SK-N-SH (cell line): ENCODE results near the gene LSM7. TPM values are rescaled to one million over a fixed set of nuclear protein-coding genes. Genes with fewer than 3 reads are reported as not detected.

Experiments
- CTCF ChIA-PET: fragments of 300-600, 350-600 bp; formaldehyde crosslinking; extraction: SDS; loops from one replicate; lab custom pipeline; 2021; lab: Yijun Ruan, JAX
- POLR2A ChIA-PET: fragments of 350-600 bp; sonication (Branson Sonifier 250); formaldehyde crosslinking; extraction: SDS; loops from one replicate; lab custom pipeline; 2020; ENCODE audit warnings: antibody characterized with exemption, inconsistent platforms; lab: Yijun Ruan, JAX
- DNase-seq: peaks from one replicate; pipeline ENCODE4 v3.0.0; 2012
- H2AFZ ChIP-seq: fragments of 200-600 bp; sonication (generic); 2 replicates; pipeline ENCODE4 v1.8.1; 2016; ENCODE audit warnings: antibody characterized with exemption, mild to moderate bottlenecking, low read depth
- H3F3A ChIP-seq: fragments of 200-600 bp; sonication (generic); replicated peaks from 2 replicates; pipeline ENCODE3; 2016; ENCODE audit warnings: antibody characterized with exemption, mild to moderate bottlenecking; ENCODE audit not compliant: insufficient read depth
- H3K27ac ChIP-seq, 2 experiments: fragments of 200-500 bp in 1 of 2; fragments of 200-600 bp in 1 of 2; sonication (Bioruptor generic) in 1 of 2; sonication (generic), shearing (Covaris generic) in 1 of 2; 2 replicates each; pipeline versions ENCODE4 v1.5.1 to v1.6.1; 2014 to 2016; ENCODE audit warnings: low read depth in 2 of 2, inconsistent platforms in 1 of 2, low read length in 1 of 2, mild to moderate bottlenecking in 1 of 2, mixed read lengths in 1 of 2
- H3K27me3 ChIP-seq: fragments of 200-600 bp; sonication (generic), shearing (Covaris generic); 2 replicates; pipeline ENCODE4 v1.6.1; 2016; ENCODE audit warnings: mixed run types; ENCODE audit not compliant: insufficient read depth
- H3K36me3 ChIP-seq, 2 experiments: fragments of 200-500 bp in 1 of 2; fragments of 200-600 bp in 1 of 2; sonication (Bioruptor generic) in 1 of 2; sonication (generic) in 1 of 2; replicated peaks in 1 of 2; 2 replicates each; pipeline versions ENCODE3 to v1.5.1; 2014 to 2016; ENCODE audit warnings: low read length in 1 of 2, mild to moderate bottlenecking in 1 of 2; ENCODE audit not compliant: insufficient read depth in 2 of 2, control insufficient read depth in 1 of 2
- H3K4me1 ChIP-seq, 2 experiments: fragments of 200-500 bp in 1 of 2; fragments of 200-600 bp in 1 of 2; sonication (Bioruptor generic) in 1 of 2; sonication (generic), shearing (Covaris generic) in 1 of 2; 2 replicates each; pipeline versions ENCODE4 v1.5.1 to v1.6.1; 2014 to 2016; ENCODE audit warnings: low read depth in 1 of 2, low read length in 1 of 2, mixed run types in 1 of 2; ENCODE audit not compliant: insufficient read depth in 2 of 2, control insufficient read depth in 1 of 2
- H3K4me2 ChIP-seq: fragments of 200-600 bp; sonication (generic), shearing (Covaris generic); 2 replicates; pipeline ENCODE4 v1.6.1; 2017; ENCODE audit warnings: mixed run types
- H3K4me3 ChIP-seq, 2 experiments: fragments of 200-500 bp in 1 of 2; fragments of 200-600 bp in 1 of 2; sonication (Bioruptor generic) in 1 of 2; sonication (generic), shearing (Covaris generic) in 1 of 2; 2 replicates each; pipeline versions ENCODE4 v1.5.1 to v1.8.1; 2014 to 2016; ENCODE audit warnings: low read depth in 2 of 2, inconsistent platforms in 1 of 2, low read length in 1 of 2, mild to moderate bottlenecking in 1 of 2, mixed read lengths in 1 of 2, moderate library complexity in 1 of 2
- H3K79me2 ChIP-seq: fragments of 200-600 bp; sonication (generic); 2 replicates; pipeline ENCODE4 v1.8.1; 2017; ENCODE audit warnings: mild to moderate bottlenecking; ENCODE audit not compliant: insufficient read depth
- H3K9ac ChIP-seq: fragments of 200-600 bp; sonication (generic); 2 replicates; pipeline ENCODE4 v1.6.1; 2017; ENCODE audit warnings: mixed run types
- H3K9me2 ChIP-seq: fragments of 200-600 bp; sonication (generic); 2 replicates; pipeline ENCODE4 v1.6.1; 2017; ENCODE audit warnings: mixed run types
- H3K9me3 ChIP-seq: fragments of 200-600 bp; sonication (generic); 2 replicates; pipeline ENCODE4 v1.6.1; 2017; ENCODE audit warnings: mixed run types, mild to moderate bottlenecking, moderate library complexity
- H4K20me1 ChIP-seq: fragments of 200-600 bp; sonication (generic); 2 replicates; pipeline ENCODE4 v1.6.1; 2017; ENCODE audit warnings: mild to moderate bottlenecking, mixed run types; ENCODE audit not compliant: insufficient read depth
- CTCF ChIP-seq: fragments of 200-600 bp; sonication (generic); IDR thresholded peaks from 2 replicates; pipeline ENCODE4 v1.6.1; 2017; ENCODE audit warnings: antibody characterized with exemption, mild to moderate bottlenecking, moderate library complexity
- EZH2phosphoT487 ChIP-seq: fragments of 200-600 bp; sonication (generic); IDR thresholded peaks from 2 replicates; pipeline ENCODE4 v1.6.1; 2017; ENCODE audit warnings: low read depth, mixed run types, mild to moderate bottlenecking, antibody characterized with exemption, moderate library complexity, borderline replicate concordance
- FOSL2 ChIP-seq: IDR thresholded peaks from 2 replicates; pipeline ENCODE4 v1.4.0; 2012; ENCODE audit warnings: low read depth, mild to moderate bottlenecking, moderate library complexity, borderline replicate concordance
- GATA2 ChIP-seq: sonication (generic); formaldehyde crosslinking; IDR thresholded peaks from 2 replicates; pipeline ENCODE4 v1.5.0; 2020; ENCODE audit warnings: mild to moderate bottlenecking, missing genetic modification reagents
- REST ChIP-seq: IDR thresholded peaks from 2 replicates; pipeline ENCODE4 v1.6.1; 2012; ENCODE audit warnings: mild to moderate bottlenecking, low read depth, low read length, moderate library complexity
- RFX5 ChIP-seq: IDR thresholded peaks from 2 replicates; pipeline ENCODE4 v1.6.1; 2012; ENCODE audit warnings: mild to moderate bottlenecking, improper control_type of control experiment, low read length
- TCF12 ChIP-seq: IDR thresholded peaks from 2 replicates; pipeline ENCODE4 v1.4.0; 2012
- WGBS: methylation state at CpG from one replicate; pipeline ENCODE4 v1.1.6; 2017; ENCODE audit warnings: low lambda C conversion rate; 5-methylcytosine and 5-hydroxymethylcytosine counted together
- polyA plus RNA-seq, 3 experiments: library from polyadenylated mRNA; depleted of rRNA; stranded (reverse); fragments of >200 nt; gene quantifications; 2 replicates each; pipeline ENCODE4 v1.2.3, GENCODE V29; 2012
- TF ChIP-seq, protein P1 (sequence below): fragments of 150-350 bp; IDR thresholded peaks from 2 replicates; pipeline ENCODE4 v1.6.1; 2016; ENCODE audit warnings: mild to moderate bottlenecking, low read depth, low read length
- TF ChIP-seq, protein P2 (sequence below): IDR thresholded peaks from 2 replicates; pipeline ENCODE4 v1.4.0; 2012; ENCODE audit warnings: low read depth, borderline replicate concordance

The LSM7 gene
- polyA plus RNA-seq, 1 of the 3 experiments (the other 2 are of a cell fraction) = 1,193 TPM

GRCh38 chr19:2343289-2343982 is 15.1 kb upstream of the LSM7 start (continued):
- TF ChIP-seq CTCF = no peak
- TF ChIP-seq, all 33 proteins: peak for 0

DNA sequence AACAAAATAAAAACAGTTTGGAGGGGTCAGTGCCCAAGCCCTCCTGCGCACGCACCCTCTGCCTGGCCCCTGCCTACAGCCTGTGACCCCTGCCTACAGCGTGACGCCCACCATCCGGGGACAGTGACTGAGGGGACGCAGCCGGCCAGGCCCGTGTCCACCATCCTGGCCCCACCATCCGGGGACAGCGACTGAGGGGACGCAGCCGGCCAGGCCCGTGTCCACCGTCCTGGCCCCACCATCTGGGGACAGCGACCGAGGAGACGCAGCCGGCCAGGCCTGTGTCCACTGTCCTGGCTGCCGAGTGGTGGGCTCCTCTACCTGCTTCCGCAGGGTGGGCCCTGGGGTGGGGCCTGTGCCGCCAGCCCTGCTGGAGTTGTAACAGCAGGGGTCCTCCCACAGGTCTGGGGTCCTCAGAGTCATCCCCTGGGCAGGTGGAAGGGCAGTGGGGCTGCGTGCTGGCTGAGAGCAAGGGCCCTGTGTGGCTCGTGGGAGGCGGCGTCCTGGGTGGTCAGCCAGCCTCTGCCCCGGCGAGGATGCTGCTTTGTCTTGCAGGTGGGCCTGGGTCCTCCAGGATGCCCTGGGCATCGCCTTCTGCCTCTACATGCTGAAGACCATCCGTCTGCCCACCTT is 14.4 kb upstream of the LSM7 start:
- ChIA-PET CTCF (no interaction called here), POLR2A (no interaction called here)
- no peak overlapping the region for H3K9ac ChIP-seq
- no peaks in the 10 kb centered on the region for H3F3A ChIP-seq
- H2AFZ ChIP-seq = no peak overlapping the region
- no peaks in the 10 kb centered on the region for H4K20me1 ChIP-seq
- TF ChIP-seq GATA2 = no peak
- no peak for TF ChIP-seq EZH2phosphoT487
- no peak for TF ChIP-seq RFX5
- TF ChIP-seq TCF12 = no peak
- TF ChIP-seq REST = no peak
- TF ChIP-seq, protein P1, sequence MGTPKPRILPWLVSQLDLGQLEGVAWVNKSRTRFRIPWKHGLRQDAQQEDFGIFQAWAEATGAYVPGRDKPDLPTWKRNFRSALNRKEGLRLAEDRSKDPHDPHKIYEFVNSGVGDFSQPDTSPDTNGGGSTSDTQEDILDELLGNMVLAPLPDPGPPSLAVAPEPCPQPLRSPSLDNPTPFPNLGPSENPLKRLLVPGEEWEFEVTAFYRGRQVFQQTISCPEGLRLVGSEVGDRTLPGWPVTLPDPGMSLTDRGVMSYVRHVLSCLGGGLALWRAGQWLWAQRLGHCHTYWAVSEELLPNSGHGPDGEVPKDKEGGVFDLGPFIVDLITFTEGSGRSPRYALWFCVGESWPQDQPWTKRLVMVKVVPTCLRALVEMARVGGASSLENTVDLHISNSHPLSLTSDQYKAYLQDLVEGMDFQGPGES = no peak
- TF ChIP-seq FOSL2 = no peak
- TF ChIP-seq CTCF = no peak
- TF ChIP-seq, protein P2, sequence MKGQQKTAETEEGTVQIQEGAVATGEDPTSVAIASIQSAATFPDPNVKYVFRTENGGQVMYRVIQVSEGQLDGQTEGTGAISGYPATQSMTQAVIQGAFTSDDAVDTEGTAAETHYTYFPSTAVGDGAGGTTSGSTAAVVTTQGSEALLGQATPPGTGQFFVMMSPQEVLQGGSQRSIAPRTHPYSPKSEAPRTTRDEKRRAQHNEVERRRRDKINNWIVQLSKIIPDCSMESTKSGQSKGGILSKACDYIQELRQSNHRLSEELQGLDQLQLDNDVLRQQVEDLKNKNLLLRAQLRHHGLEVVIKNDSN = no peak
- H3K9me3 ChIP-seq = no peaks in the 10 kb centered on the region
- no peak for DNase-seq
- H3K27me3 ChIP-seq = no peaks in the 10 kb centered on the region
- H3K4me3 ChIP-seq = no peak overlapping the region
- 95% methylated on average over 16 of the region's 29 CpGs for WGBS
- H3K4me1 ChIP-seq = no peaks in the 10 kb centered on the region; a peak in 1 of 4 replicates
- no peaks in the 10 kb centered on the region for H3K9me2 ChIP-seq
- H3K36me3 ChIP-seq = peaks cover 0 to 20% of the 10 kb centered on the region in 2 experiments
- H3K79me2 ChIP-seq = peaks cover 6% of the 10 kb centered on the region; the same call in 1 of the 2 replicates
- no peak overlapping the region for H3K4me2 ChIP-seq
- no peak overlapping the region for H3K27ac ChIP-seq
